GM23338 (cell line): ENCODE measurements around the gene LDB1. TPM values are rescaled to one million over a fixed set of nuclear protein-coding genes. Genes with fewer than 3 reads are reported as not detected.
A peak's percentile ranks its signal among the peaks of the same experiment; 100 is the strongest.

Source experiments
- ATAC-seq: fragments of 200-7000 bp; cut with Tn5 transposase; 3 replicates; pipeline ENCODE4 v1.9.1; 2020
- DNase-seq: peaks from one replicate; pipeline ENCODE4 v3.0.0-alpha.2; 2015; ENCODE audit warnings: low spot score
- H2AFZ ChIP-seq: fragments of 200-600 bp; sonication (generic); 2 replicates; pipeline ENCODE4 v1.8.0; 2016; ENCODE audit warnings: antibody characterized with exemption, mild to moderate bottlenecking, moderate library complexity
- H3F3A ChIP-seq: fragments of 200-600 bp; sonication (generic); replicated peaks from 2 replicates; pipeline ENCODE4 v1.8.0; 2017; ENCODE audit warnings: antibody characterized with exemption, mixed run types, low read depth
- H3K27ac ChIP-seq: fragments of 200-600 bp; sonication (generic); 2 replicates; pipeline ENCODE4 v1.6.1; 2016; ENCODE audit warnings: low read depth
- H3K27me3 ChIP-seq: fragments of 200-600 bp; sonication (generic); 2 replicates; pipeline ENCODE4 v1.8.0; 2016; ENCODE audit warnings: mild to moderate bottlenecking, mixed run types, moderate library complexity; ENCODE audit not compliant: insufficient read depth
- H3K36me3 ChIP-seq: fragments of 200-600 bp; sonication (generic); 2 replicates; pipeline ENCODE4 v1.8.0; 2016; ENCODE audit warnings: mild to moderate bottlenecking; ENCODE audit not compliant: insufficient read depth
- H3K4me1 ChIP-seq: fragments of 200-600 bp; sonication (generic); 2 replicates; pipeline ENCODE4 v1.8.0; 2016; ENCODE audit warnings: mild to moderate bottlenecking, moderate library complexity; ENCODE audit not compliant: insufficient read depth
- H3K4me2 ChIP-seq: fragments of 200-600 bp; sonication (generic); 2 replicates; pipeline ENCODE4 v1.7.1; 2017; ENCODE audit warnings: mixed run types
- H3K4me3 ChIP-seq: fragments of 200-600 bp; sonication (generic); 2 replicates; pipeline ENCODE4 v1.6.1; 2016; ENCODE audit warnings: mixed run types
- H3K79me2 ChIP-seq: fragments of 200-600 bp; sonication (generic); replicated peaks from 2 replicates; pipeline ENCODE4 v1.8.0; 2017; ENCODE audit warnings: mild to moderate bottlenecking; ENCODE audit not compliant: insufficient read depth
- H3K9me2 ChIP-seq: fragments of 200-600 bp; sonication (generic); 2 replicates; pipeline ENCODE4 v1.8.0; 2017; ENCODE audit not compliant: insufficient read depth
- H4K20me1 ChIP-seq: fragments of 200-600 bp; sonication (generic); replicated peaks from 2 replicates; pipeline ENCODE4 v1.8.0; 2017; ENCODE audit warnings: mild to moderate bottlenecking; ENCODE audit not compliant: insufficient read depth
- H3K27ac Mint-ChIP-seq: 2 replicates; pipeline ENCODE4 v1.8.0; 2020; ENCODE audit warnings: inconsistent platforms, mild to moderate bottlenecking, moderate library complexity, mixed read lengths
- H3K27me3 Mint-ChIP-seq: 3 replicates; pipeline ENCODE4 v1.8.0; 2022; ENCODE audit warnings: low read depth, mild to moderate bottlenecking, moderate library complexity, mixed read lengths, inconsistent platforms; ENCODE audit not compliant: insufficient read depth, poor library complexity
- H3K36me3 Mint-ChIP-seq: 3 replicates; pipeline ENCODE4 v1.8.0; 2021; ENCODE audit warnings: low read depth, mild to moderate bottlenecking, inconsistent platforms, moderate library complexity, mixed read lengths
- H3K4me1 Mint-ChIP-seq: 3 replicates; pipeline ENCODE4 v1.8.0; 2020; ENCODE audit warnings: mild to moderate bottlenecking, inconsistent platforms, mixed read lengths
- H3K4me3 Mint-ChIP-seq: 3 replicates; pipeline ENCODE4 v1.8.0; 2021; ENCODE audit warnings: moderate library complexity, mild to moderate bottlenecking, inconsistent platforms, mixed read lengths
- H3K9me3 Mint-ChIP-seq: 3 replicates; pipeline ENCODE4 v1.8.0; 2020; ENCODE audit warnings: moderate library complexity, mild to moderate bottlenecking, inconsistent platforms, mixed read lengths
- CREB1 ChIP-seq: fragments of 250-450 bp; sonication (Bioruptor Pico); IDR thresholded peaks from 2 replicates; pipeline ENCODE4 v1.5.0; 2020; ENCODE audit warnings: low read depth, mild to moderate bottlenecking, moderate library complexity
- CTCF ChIP-seq, 2 experiments: fragments of 200-600 bp in 1 of 2; sonication (generic) in 1 of 2; conservative IDR thresholded peaks; 2 replicates each; pipeline versions ENCODE4 v1.5.1 to v1.6.1; 2016 to 2017; ENCODE audit warnings: antibody characterized with exemption in 2 of 2, low read depth in 2 of 2, mild to moderate bottlenecking in 2 of 2, moderate library complexity in 1 of 2
- EZH2 ChIP-seq: fragments of 200-600 bp; sonication (generic); IDR thresholded peaks from one replicate; pipeline ENCODE4 v1.8.0; 2017; ENCODE audit warnings: antibody characterized with exemption, mild to moderate bottlenecking, low read depth; ENCODE audit not compliant: unreplicated experiment
- JUNB ChIP-seq: IDR thresholded peaks from one replicate; pipeline ENCODE4 v1.6.1; 2016; ENCODE audit warnings: antibody characterized with exemption; ENCODE audit not compliant: unreplicated experiment
- NANOG ChIP-seq: IDR thresholded peaks from 2 replicates; pipeline ENCODE4 v1.6.1; 2016; ENCODE audit warnings: antibody characterized with exemption, borderline replicate concordance
- REST ChIP-seq: IDR thresholded peaks from one replicate; pipeline ENCODE4 v1.6.1; 2018; ENCODE audit warnings: antibody characterized with exemption; ENCODE audit not compliant: unreplicated experiment
- STAT1 ChIP-seq: IDR thresholded peaks from one replicate; pipeline ENCODE4 v1.6.1; 2016; ENCODE audit warnings: antibody characterized with exemption; ENCODE audit not compliant: unreplicated experiment
- ZNF114 ChIP-seq: fragments of 250-450 bp; sonication (Bioruptor Pico); IDR thresholded peaks from 2 replicates; pipeline ENCODE4 v1.5.0; 2020; ENCODE audit warnings: mild to moderate bottlenecking, moderate library complexity
- ZNF331 ChIP-seq: fragments of 250-450 bp; sonication (Bioruptor Pico); IDR thresholded peaks from 2 replicates; pipeline ENCODE4 v1.5.0; 2020; ENCODE audit warnings: low read depth, mild to moderate bottlenecking, moderate library complexity
- ZNF462 ChIP-seq: fragments of 250-450 bp; sonication (Bioruptor Pico); IDR thresholded peaks from 2 replicates; pipeline ENCODE4 v1.5.0; 2020; ENCODE audit warnings: mild to moderate bottlenecking, moderate library complexity
- polyA plus RNA-seq: library from polyadenylated mRNA; unstranded; fragments of >200 nt; fragmentation: Nextera tagmentation; extraction: Ambion mirVana; gene quantifications from 2 replicates; pipeline ENCODE4 v1.2.1, GENCODE V29; 2016
- total RNA-seq: library from RNA; depleted of rRNA; stranded (reverse); fragments of >200 nt; shearing (Covaris generic); gene quantifications from 2 replicates; pipeline ENCODE4 v1.2.3, GENCODE V29; 2014

LDB1 gene
- total and polyA plus RNA-seq, 2 experiments from 2014 or later: 16.3 to 69.3 TPM

- ATAC-seq: no peak
- no peak overlapping the region for H3K4me3 Mint-ChIP-seq
- H3K36me3 Mint-ChIP-seq: peaks cover 91% of the 10 kb centered on the region
These were observed 28.1 kb upstream of the LDB1 start for GRCh38 chr10:102148275-102148674.

GRCh38 chr10:102147561-102147960 is 27.4 kb upstream of the LDB1 start:
- Mint-ChIP-seq H3K27ac (no peak overlapping the region), H3K36me3 (peaks cover 91% of the 10 kb centered on the region), H3K4me1 (peaks cover 16% of the 10 kb centered on the region), H3K27me3 (peaks cover 10% of the 10 kb centered on the region), H3K4me3 (no peak overlapping the region), H3K9me3 (no peaks in the 10 kb centered on the region)
- DNase-seq (no peak), ATAC-seq (no peak)
- H3K4me3 ChIP-seq: no peak overlapping the region
- peaks cover 56% of the 10 kb centered on the region for H3K36me3 ChIP-seq
- no peak overlapping the region for H3K4me2 ChIP-seq
- H3K9me2 ChIP-seq: no peaks in the 10 kb centered on the region
- no peaks in the 10 kb centered on the region for H3K27me3 ChIP-seq
- 0 out of 2 replicates have a peak overlapping the region, but pooled peaks have one; percentile 39 for H3K27ac ChIP-seq
- H3F3A ChIP-seq: peaks cover 45% of the 10 kb centered on the region
- peaks cover 50% of the 10 kb centered on the region for H4K20me1 ChIP-seq
- H2AFZ ChIP-seq: no peak overlapping the region
- peaks cover 29% of the 10 kb centered on the region for H3K79me2 ChIP-seq
- peaks cover 6% of the 10 kb centered on the region; the same call in 1 of the 2 replicates for H3K4me1 ChIP-seq
- no peak for TF ChIP-seq EZH2
- no peak for TF ChIP-seq REST
- no peak for TF ChIP-seq ZNF462 (CRISPR knock-in tag)
- no peak for TF ChIP-seq ZNF331 (CRISPR knock-in tag)
- TF ChIP-seq CREB1 (CRISPR knock-in tag): no peak
- no peak for TF ChIP-seq ZNF114 (CRISPR knock-in tag)
- TF ChIP-seq CTCF (conservative IDR thresholded peaks at IDR 0.05; ENCODE audit: low read depth in 2 of 2): no peak
- TF ChIP-seq NANOG: no peak
- no peak for TF ChIP-seq JUNB
- TF ChIP-seq STAT1: no peak

More at GRCh38 chr10:102148275-102148674, 28.1 kb upstream of the LDB1 start:
- no peaks in the 10 kb centered on the region for H3K27me3 ChIP-seq
- H3K9me2 ChIP-seq: no peaks in the 10 kb centered on the region
- Mint-ChIP-seq H3K4me1 (peaks cover 18% of the 10 kb centered on the region), H3K27ac (no peak overlapping the region), H3K27me3 (peaks cover 7% of the 10 kb centered on the region), H3K9me3 (no peaks in the 10 kb centered on the region)
- peaks cover 52% of the 10 kb centered on the region for H4K20me1 ChIP-seq
- no peak overlapping the region for H3K4me2 ChIP-seq
- peaks cover 31% of the 10 kb centered on the region for H3K79me2 ChIP-seq
- peaks cover 41% of the 10 kb centered on the region for H3F3A ChIP-seq
- H3K4me3 ChIP-seq: no peak overlapping the region
- H3K4me1 ChIP-seq: peaks cover 9% of the 10 kb centered on the region; the same call in 1 of the 2 replicates
- no peak for DNase-seq
- TF ChIP-seq EZH2 (no peak), NANOG (no peak), CREB1 (CRISPR knock-in tag) (no peak)
- no peak overlapping the region for H2AFZ ChIP-seq
- H3K27ac ChIP-seq: 0 out of 2 replicates have a peak overlapping the region, but pooled peaks have one; percentile 45
- H3K36me3 ChIP-seq: peaks cover 56% of the 10 kb centered on the region
